Measurements from ENCODE around the gene CALN1. TPM values are rescaled to one million over a fixed set of nuclear protein-coding genes. Genes with fewer than 3 reads are reported as not detected.

The CALN1 gene
- total RNA-seq, 1 donor from 2014 or later: not detected

GRCh38 chr7:72334698-72335097 lies 77.4 kb downstream of the CALN1 start:
- no peaks in the 10 kb centered on the region for H3K36me3 ChIP-seq (ENCODE audit: insufficient read depth, low read length)
- H3K9me3 ChIP-seq (ENCODE audit: insufficient read depth, low read depth, low read length): no peaks in the 10 kb centered on the region
- H3K79me2 ChIP-seq (ENCODE audit: insufficient read depth, low read length): no peaks in the 10 kb centered on the region
- no peaks in the 10 kb centered on the region for H4K20me1 ChIP-seq (ENCODE audit: insufficient read depth, low read length)
- no peak for FAIRE-seq
- H3K27me3 ChIP-seq (ENCODE audit: insufficient read depth, low read length): peaks cover 9% of the 10 kb centered on the region
- no peak overlapping the region for H3K4me2 ChIP-seq (ENCODE audit: low read length)
- Mint-ChIP-seq H3K36me3 (ENCODE audit: low read depth, unreplicated experiment) (no peaks in the 10 kb centered on the region), H3K9me3 (ENCODE audit: unreplicated experiment) (peaks cover 4% of the 10 kb centered on the region), H3K27me3 (ENCODE audit: low read depth, unreplicated experiment) (peaks cover 56% of the 10 kb centered on the region), H3K4me1 (ENCODE audit: low read depth, unreplicated experiment) (no peaks in the 10 kb centered on the region), H3K27ac (ENCODE audit: unreplicated experiment) (no peak overlapping the region), H3K4me3 (ENCODE audit: unreplicated experiment) (no peak overlapping the region)
- no peak overlapping the region for H3K27ac ChIP-seq (ENCODE audit: low read depth, low read length)
- TF ChIP-seq EZH2 (IDR thresholded peaks at IDR 0.05; ENCODE audit: insufficient read depth, low read length) (no peak), CTCF (IDR thresholded peaks at IDR 0.05; ENCODE audit: insufficient read depth, low read depth, low read length) (no peak)
- DNase-seq (ENCODE audit: low read depth): no peak
- H3K4me3 ChIP-seq (ENCODE audit: insufficient read depth, low read depth, low read length): no peak overlapping the region
- no peak overlapping the region for H3K9ac ChIP-seq (ENCODE audit: low read length)
- no peak overlapping the region for H2AFZ ChIP-seq (ENCODE audit: low read depth, low read length)
- H3K4me1 ChIP-seq (ENCODE audit: insufficient read depth, low read length): no peaks in the 10 kb centered on the region

GRCh38 chr7:72334066-72334465 lies 78.1 kb downstream of the CALN1 start:
- Histone ChIP-seq H3K79me2 (ENCODE audit: insufficient read depth, low read length) (no peaks in the 10 kb centered on the region), H3K4me2 (ENCODE audit: low read length) (no peak overlapping the region), H4K20me1 (ENCODE audit: insufficient read depth, low read length) (no peaks in the 10 kb centered on the region), H2AFZ (ENCODE audit: low read depth, low read length) (no peak overlapping the region), H3K27ac (ENCODE audit: low read depth, low read length) (no peak overlapping the region), H3K36me3 (ENCODE audit: insufficient read depth, low read length) (no peaks in the 10 kb centered on the region), H3K4me1 (ENCODE audit: insufficient read depth, low read length) (no peaks in the 10 kb centered on the region), H3K9me3 (ENCODE audit: insufficient read depth, low read depth, low read length) (no peaks in the 10 kb centered on the region), H3K27me3 (ENCODE audit: insufficient read depth, low read length) (peaks cover 9% of the 10 kb centered on the region), H3K4me3 (ENCODE audit: insufficient read depth, low read depth, low read length) (no peak overlapping the region), H3K9ac (ENCODE audit: low read length) (no peak overlapping the region)
- H3K27ac Mint-ChIP-seq (ENCODE audit: unreplicated experiment): no peak overlapping the region
- H3K36me3 Mint-ChIP-seq (ENCODE audit: low read depth, unreplicated experiment): no peaks in the 10 kb centered on the region
- H3K9me3 Mint-ChIP-seq (ENCODE audit: unreplicated experiment): peaks cover 4% of the 10 kb centered on the region
- DNase-seq (ENCODE audit: low read depth): no peak
- no peak for FAIRE-seq
- H3K27me3 Mint-ChIP-seq (ENCODE audit: low read depth, unreplicated experiment): peaks cover 53% of the 10 kb centered on the region
- TF ChIP-seq EZH2 (IDR thresholded peaks at IDR 0.05; ENCODE audit: insufficient read depth, low read length) (no peak), CTCF (IDR thresholded peaks at IDR 0.05; ENCODE audit: insufficient read depth, low read depth, low read length) (no peak)
- H3K4me1 Mint-ChIP-seq (ENCODE audit: low read depth, unreplicated experiment): no peaks in the 10 kb centered on the region
- H3K4me3 Mint-ChIP-seq (ENCODE audit: unreplicated experiment): no peak overlapping the region

- H2AFZ ChIP-seq (ENCODE audit: low read depth, low read length): no peak overlapping the region
- TF ChIP-seq EZH2 (IDR thresholded peaks at IDR 0.05; ENCODE audit: insufficient read depth, low read length) (no peak), CTCF (IDR thresholded peaks at IDR 0.05; ENCODE audit: insufficient read depth, low read depth, low read length) (no peak)
- H3K4me3 Mint-ChIP-seq (ENCODE audit: unreplicated experiment): no peak overlapping the region
- no peaks in the 10 kb centered on the region for H3K36me3 Mint-ChIP-seq (ENCODE audit: low read depth, unreplicated experiment)
- H3K4me3 ChIP-seq (ENCODE audit: insufficient read depth, low read depth, low read length): no peak overlapping the region
- peaks cover 7% of the 10 kb centered on the region for H3K27me3 Mint-ChIP-seq (ENCODE audit: low read depth, unreplicated experiment)
- DNase-seq (ENCODE audit: low read depth) (no peak), FAIRE-seq (no peak)
- no peak overlapping the region for H3K9ac ChIP-seq (ENCODE audit: low read length)
- H3K27ac Mint-ChIP-seq (ENCODE audit: unreplicated experiment): no peak overlapping the region
- peaks cover 3% of the 10 kb centered on the region for H3K9me3 Mint-ChIP-seq (ENCODE audit: unreplicated experiment)
- peaks cover 6% of the 10 kb centered on the region for H3K4me1 Mint-ChIP-seq (ENCODE audit: low read depth, unreplicated experiment)
- H3K36me3 ChIP-seq (ENCODE audit: insufficient read depth, low read length): no peaks in the 10 kb centered on the region
- H3K27me3 ChIP-seq (ENCODE audit: insufficient read depth, low read length): no peaks in the 10 kb centered on the region
- H3K79me2 ChIP-seq (ENCODE audit: insufficient read depth, low read length): no peaks in the 10 kb centered on the region
- H3K4me1 ChIP-seq (ENCODE audit: insufficient read depth, low read length): no peaks in the 10 kb centered on the region
- H3K27ac ChIP-seq (ENCODE audit: low read depth, low read length): no peak overlapping the region
- no peak overlapping the region for H3K4me2 ChIP-seq (ENCODE audit: low read length)
- no peaks in the 10 kb centered on the region for H4K20me1 ChIP-seq (ENCODE audit: insufficient read depth, low read length)
- H3K9me3 ChIP-seq (ENCODE audit: insufficient read depth, low read depth, low read length): peaks cover 3% of the 10 kb centered on the region
Measured at GRCh38 chr7:72326811-72327210, 85.3 kb downstream of the CALN1 start.

Measured in astrocyte (in vitro differentiated cells and primary cell).